Measurements from ENCODE around the gene SLC35A5. TPM values are rescaled to one million over a fixed set of nuclear protein-coding genes. Genes with fewer than 3 reads are reported as not detected.

The SLC35A5 gene
- total and polyA plus RNA-seq, 9 of the 15 experiments (the other 6 are each of a cell fraction or from before 2014, with no cell fraction given): 4.0 to 13.0 (median 9.7) TPM

GRCh38 chr3:112607863-112608262, 46.0 kb downstream of the SLC35A5 start (continued):
- TF ChIP-seq ZBTB11 (CRISPR knock-in tag; IDR thresholded peaks at IDR 0.05): no peak
- no peak for TF ChIP-seq PHF8 (IDR thresholded peaks at IDR 0.05; ENCODE audit: borderline replicate concordance, low read length)
- TF ChIP-seq ZSCAN32 (CRISPR knock-in tag; IDR thresholded peaks at IDR 0.05): no peak
- TF ChIP-seq ZNF212 (CRISPR knock-in tag; IDR thresholded peaks at IDR 0.05): no peak
- TF ChIP-seq POLR2H (tag; IDR thresholded peaks at IDR 0.05; ENCODE audit: low read depth): no peak
- TF ChIP-seq RBM15 (IDR thresholded peaks at IDR 0.05; ENCODE audit: insufficient read depth, low read length): no peak

GRCh38 chr3:112610121-112610520, 48.3 kb downstream of the SLC35A5 start:
- DNase-seq (ENCODE audit: extremely low read depth in 1 of 4, low spot score in 3 of 4): peak in 1 of 4 experiments; percentile 25
- intact Hi-C loops (cut with micrococcal nuclease) (no loop called here), in situ Hi-C loops (cut with MboI) (no loop called here)
- Histone ChIP-seq H2AFZ (ENCODE audit: low read depth, low read length) (peak overlapping the region; percentile 77), H3K4me3 (no peak overlapping the region), H4K20me1 (replicated peaks; ENCODE audit: control insufficient read depth, insufficient read depth, low read length) (no peaks in the 10 kb centered on the region), H3K36me3 (ENCODE audit: control insufficient read depth, insufficient read depth, low read length) (no peaks in the 10 kb centered on the region), H3K9me1 (ENCODE audit: control insufficient read depth, insufficient read depth, low read length) (no peaks in the 10 kb centered on the region), H3K27ac (ENCODE audit: extremely low read depth, low read depth, low read length) (peak overlapping the region; percentile 21; the same call in 1 of the 3 replicates), H3K4me1 (replicated peaks in 1 of 2; ENCODE audit: control insufficient read depth in 2 of 2, insufficient read depth in 2 of 2, low read length in 2 of 2) (peaks cover 0 to 2% of the 10 kb centered on the region in 2 experiments; a peak in 1 of 5 replicates), H3K4me2 (ENCODE audit: insufficient read depth, low read length) (no peak overlapping the region), H3K9ac (ENCODE audit: insufficient read depth in 1 of 2, low read depth in 2 of 2, low read length in 2 of 2) (no peak overlapping the region), H3K27me3 (ENCODE audit: control insufficient read depth in 2 of 2, insufficient read depth in 2 of 2, low read length in 2 of 2) (no peaks in the 10 kb centered on the region), H3K79me2 (ENCODE audit: control insufficient read depth, insufficient read depth, low read length) (no peaks in the 10 kb centered on the region), H3K9me3 (replicated peaks; ENCODE audit: control insufficient read depth, insufficient read depth, low read depth, low read length) (no peaks in the 10 kb centered on the region; the same call in 1 of the 2 replicates)
- BruUV-seq (replicated peaks): no TSS peak
- ChIA-PET CTCF (ENCODE audit: low intra/inter-chr PET ratio) (no interaction called here), POLR2A (no interaction called here)
- FAIRE-seq: no peak
- ATAC-seq: peak; percentile 58
- WGBS (ENCODE audit: insufficient coverage, low coverage, missing lambda C conversion rate): 13% methylated on average over 2 of the region's 3 CpGs
- no peak for TF ChIP-seq DDX20 (tag; IDR thresholded peaks at IDR 0.05; ENCODE audit: low read depth)
- TF ChIP-seq ZNF77 (CRISPR knock-in tag; IDR thresholded peaks at IDR 0.05): no peak
- no peak for TF ChIP-seq MBD1 (CRISPR knock-in tag; IDR thresholded peaks at IDR 0.05)
- no peak for TF ChIP-seq PYGO2 (tag; IDR thresholded peaks at IDR 0.05)
- no peak for TF ChIP-seq TAL1 (IDR thresholded peaks at IDR 0.05)
- TF ChIP-seq TCF15 (CRISPR knock-in tag; IDR thresholded peaks at IDR 0.05): no peak
- no peak for TF ChIP-seq ZBED1 (IDR thresholded peaks at IDR 0.05)
- peak; percentile 30; the same call in 1 of the 2 replicates for TF ChIP-seq ATF7 (IDR thresholded peaks at IDR 0.05)
- no peak for TF ChIP-seq TGIF2 (CRISPR knock-in tag; IDR thresholded peaks at IDR 0.05)
- no peak for TF ChIP-seq E2F3 (CRISPR knock-in tag; IDR thresholded peaks at IDR 0.05)
- no peak for TF ChIP-seq ZSCAN32 (CRISPR knock-in tag; IDR thresholded peaks at IDR 0.05)
- no peak for TF ChIP-seq ZNF12 (CRISPR knock-in tag; IDR thresholded peaks at IDR 0.05)

Data from K562 (cell line).